ENCODE data around the gene CD300LG. TPM values are rescaled to one million over a fixed set of nuclear protein-coding genes. Genes with fewer than 3 reads are reported as not detected.

The CD300LG gene
- total RNA-seq, 1 experiment from 2014 or later, result not detected

DNA sequence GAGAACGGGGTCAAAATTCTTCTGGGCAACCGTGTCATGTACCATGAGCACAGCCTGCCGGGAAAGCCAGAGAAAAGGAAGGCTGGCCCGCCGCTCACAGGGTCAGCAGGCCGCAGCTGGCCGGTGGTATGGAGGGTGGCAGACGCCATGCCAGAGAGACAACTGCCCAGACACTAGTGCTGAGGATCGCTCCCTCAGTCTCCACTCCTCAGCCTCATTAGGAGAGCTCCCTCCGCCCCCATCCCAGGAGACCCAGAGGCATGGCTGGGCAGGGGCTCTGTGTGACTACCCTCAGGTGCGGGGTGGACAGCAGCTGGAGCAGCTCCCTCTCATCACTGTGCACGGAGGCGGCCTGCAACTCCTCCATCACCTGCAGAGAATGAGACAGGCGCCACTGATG lies 17.2 kb upstream of the CD300LG start:
- H3K27me3 ChIP-seq (ENCODE audit: insufficient read depth, low read depth), result no peaks in the 10 kb centered on the region
- no peak overlapping the region for H2AFZ ChIP-seq
- DNase-seq, result no peak
- peaks cover 10% of the 10 kb centered on the region for H3K4me1 ChIP-seq (replicated peaks; ENCODE audit: insufficient read depth)
- no peak for TF ChIP-seq EZH2 (IDR thresholded peaks at IDR 0.05; ENCODE audit: low read depth)
- TF ChIP-seq, protein P1, sequence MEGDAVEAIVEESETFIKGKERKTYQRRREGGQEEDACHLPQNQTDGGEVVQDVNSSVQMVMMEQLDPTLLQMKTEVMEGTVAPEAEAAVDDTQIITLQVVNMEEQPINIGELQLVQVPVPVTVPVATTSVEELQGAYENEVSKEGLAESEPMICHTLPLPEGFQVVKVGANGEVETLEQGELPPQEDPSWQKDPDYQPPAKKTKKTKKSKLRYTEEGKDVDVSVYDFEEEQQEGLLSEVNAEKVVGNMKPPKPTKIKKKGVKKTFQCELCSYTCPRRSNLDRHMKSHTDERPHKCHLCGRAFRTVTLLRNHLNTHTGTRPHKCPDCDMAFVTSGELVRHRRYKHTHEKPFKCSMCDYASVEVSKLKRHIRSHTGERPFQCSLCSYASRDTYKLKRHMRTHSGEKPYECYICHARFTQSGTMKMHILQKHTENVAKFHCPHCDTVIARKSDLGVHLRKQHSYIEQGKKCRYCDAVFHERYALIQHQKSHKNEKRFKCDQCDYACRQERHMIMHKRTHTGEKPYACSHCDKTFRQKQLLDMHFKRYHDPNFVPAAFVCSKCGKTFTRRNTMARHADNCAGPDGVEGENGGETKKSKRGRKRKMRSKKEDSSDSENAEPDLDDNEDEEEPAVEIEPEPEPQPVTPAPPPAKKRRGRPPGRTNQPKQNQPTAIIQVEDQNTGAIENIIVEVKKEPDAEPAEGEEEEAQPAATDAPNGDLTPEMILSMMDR (conservative IDR thresholded peaks at IDR 0.05), result no peak
- ChIA-PET CTCF (no interaction called here), POLR2A (ENCODE audit: unreplicated experiment) (no interaction called here)
- peaks cover 7% of the 10 kb centered on the region; the same call in 1 of the 2 replicates for H3K36me3 ChIP-seq (ENCODE audit: low read depth)
- no peak overlapping the region for H3K4me3 ChIP-seq
- peaks cover 12% of the 10 kb centered on the region; the same call in 1 of the 2 replicates for H3F3A ChIP-seq (ENCODE audit: insufficient read depth, low read depth)
- intact Hi-C loops (cut with micrococcal nuclease; ENCODE audit: unreplicated experiment), result no loop called here
- H3K9me3 ChIP-seq (ENCODE audit: insufficient read depth, low read depth), result no peaks in the 10 kb centered on the region
- H3K79me2 ChIP-seq (ENCODE audit: low read depth), result peaks cover 8% of the 10 kb centered on the region; the same call in 1 of the 2 replicates
- H3K4me2 ChIP-seq, result no peak overlapping the region
- no peaks in the 10 kb centered on the region for H3K9me2 ChIP-seq (ENCODE audit: insufficient read depth)
- no peaks in the 10 kb centered on the region for H4K20me1 ChIP-seq (ENCODE audit: insufficient read depth)
- H3K27ac ChIP-seq, result no peak overlapping the region
- BruUV-seq (replicated peaks), result no TSS peak

DNA sequence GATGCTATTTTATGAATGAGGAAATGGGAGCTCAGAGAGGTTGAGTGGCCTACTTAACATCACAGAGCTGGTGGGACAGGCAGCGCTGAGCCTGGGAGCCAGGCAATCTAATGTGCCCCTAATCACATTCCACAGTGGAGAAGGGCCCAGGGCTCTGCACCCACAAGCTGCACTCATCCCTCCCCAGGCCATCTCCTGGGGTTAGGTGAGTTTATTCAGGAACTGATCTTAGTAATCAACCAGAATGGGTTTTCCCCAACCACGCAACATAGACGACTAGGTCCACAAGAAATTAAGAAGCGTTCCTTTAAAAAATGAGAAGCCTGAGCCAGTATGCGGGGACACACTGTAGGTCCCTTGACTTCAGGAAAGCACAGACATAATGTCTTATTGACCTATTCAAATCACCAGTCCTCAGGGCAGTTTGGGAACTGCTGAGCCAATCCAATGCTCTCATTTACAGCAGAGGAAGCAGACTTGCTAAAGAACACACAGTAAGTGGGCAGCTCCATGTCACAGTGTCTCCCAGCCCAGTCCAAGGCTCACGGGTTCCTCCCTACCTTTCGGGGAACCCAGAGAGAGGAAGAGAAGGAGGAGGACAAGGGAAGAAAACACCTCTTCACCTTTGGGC lies 16.4 kb upstream of the CD300LG start:
- Histone ChIP-seq H4K20me1 (ENCODE audit: insufficient read depth) (no peaks in the 10 kb centered on the region), H3F3A (ENCODE audit: insufficient read depth, low read depth) (peaks cover 12% of the 10 kb centered on the region; the same call in 1 of the 2 replicates), H3K36me3 (ENCODE audit: low read depth) (peaks cover 7% of the 10 kb centered on the region; the same call in 1 of the 2 replicates), H2AFZ (no peak overlapping the region), H3K4me3 (no peak overlapping the region), H3K9me2 (ENCODE audit: insufficient read depth) (no peaks in the 10 kb centered on the region), H3K27me3 (ENCODE audit: insufficient read depth, low read depth) (no peaks in the 10 kb centered on the region), H3K27ac (no peak overlapping the region), H3K4me2 (no peak overlapping the region), H3K4me1 (replicated peaks; ENCODE audit: insufficient read depth) (peaks cover 10% of the 10 kb centered on the region), H3K79me2 (ENCODE audit: low read depth) (peaks cover 8% of the 10 kb centered on the region; the same call in 1 of the 2 replicates), H3K9me3 (ENCODE audit: insufficient read depth, low read depth) (no peaks in the 10 kb centered on the region)
- intact Hi-C loops (cut with micrococcal nuclease; ENCODE audit: unreplicated experiment), result no loop called here
- POLR2A ChIA-PET (ENCODE audit: unreplicated experiment), result no interaction called here
- CTCF ChIA-PET, result interaction anchor here (0.7 kb wide), 1 partner anchor 69 kb away, joined by 4 read pairs; no protein-coding TSS in a partner anchor
- no peak for DNase-seq
- BruUV-seq (replicated peaks), result no TSS peak
- TF ChIP-seq, protein P1 (conservative IDR thresholded peaks at IDR 0.05), result no peak
- no peak for TF ChIP-seq EZH2 (IDR thresholded peaks at IDR 0.05; ENCODE audit: low read depth)

DNA sequence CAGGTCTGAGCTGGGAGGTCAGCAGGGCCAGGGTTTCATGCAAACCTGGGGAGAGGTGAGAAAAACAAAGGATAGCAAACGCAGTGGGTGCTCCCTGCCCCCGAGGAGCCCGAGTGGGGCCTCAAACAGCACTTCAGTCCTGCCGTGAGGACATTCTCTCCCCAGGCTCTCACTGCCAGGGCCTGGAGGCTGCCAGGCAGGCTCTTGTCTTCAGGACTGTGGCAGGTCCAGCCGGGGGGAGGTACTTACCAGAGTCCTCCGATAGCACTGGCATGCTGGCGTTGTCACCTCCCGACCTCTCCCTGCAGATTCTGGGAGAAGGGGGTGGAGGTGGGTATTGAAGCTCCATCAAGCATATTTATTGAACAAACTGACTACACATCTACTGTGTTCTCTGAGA lies 15.3 kb upstream of the CD300LG start:
- DNase-seq, result no peak
- CTCF ChIA-PET, result interaction anchor here (0.7 kb wide), 1 partner anchor 70 kb away, joined by 4 read pairs; no protein-coding TSS in a partner anchor
- no peak overlapping the region for H2AFZ ChIP-seq
- no peaks in the 10 kb centered on the region for H3K27me3 ChIP-seq (ENCODE audit: insufficient read depth, low read depth)
- TF ChIP-seq, protein P1 (conservative IDR thresholded peaks at IDR 0.05), result no peak
- no peak for TF ChIP-seq EZH2 (IDR thresholded peaks at IDR 0.05; ENCODE audit: low read depth)
- intact Hi-C loops (cut with micrococcal nuclease; ENCODE audit: unreplicated experiment), result no loop called here
- peaks cover 8% of the 10 kb centered on the region; the same call in 1 of the 2 replicates for H3K79me2 ChIP-seq (ENCODE audit: low read depth)
- peak overlapping the region; percentile 84 for H3K4me2 ChIP-seq
- no peak overlapping the region for H3K27ac ChIP-seq
- H4K20me1 ChIP-seq (ENCODE audit: insufficient read depth), result no peaks in the 10 kb centered on the region
- peak overlapping the region; percentile 60; the same call in 1 of the 2 replicates for H3K4me3 ChIP-seq
- H3K4me1 ChIP-seq (replicated peaks; ENCODE audit: insufficient read depth), result peaks cover 10% of the 10 kb centered on the region
- H3K9me2 ChIP-seq (ENCODE audit: insufficient read depth), result no peaks in the 10 kb centered on the region
- POLR2A ChIA-PET (ENCODE audit: unreplicated experiment), result interaction anchor here (0.5 kb wide), 1 partner anchor 106 kb away, joined by 13 read pairs; no protein-coding TSS in a partner anchor
- H3K9me3 ChIP-seq (ENCODE audit: insufficient read depth, low read depth), result no peaks in the 10 kb centered on the region
- no TSS peak for BruUV-seq (replicated peaks)
- H3K36me3 ChIP-seq (ENCODE audit: low read depth), result peaks cover 7% of the 10 kb centered on the region; the same call in 1 of the 2 replicates
- H3F3A ChIP-seq (ENCODE audit: insufficient read depth, low read depth), result peaks cover 12% of the 10 kb centered on the region; the same call in 1 of the 2 replicates
